ENCODE data around the gene CSNK1D.

Gene CSNK1D

DNA sequence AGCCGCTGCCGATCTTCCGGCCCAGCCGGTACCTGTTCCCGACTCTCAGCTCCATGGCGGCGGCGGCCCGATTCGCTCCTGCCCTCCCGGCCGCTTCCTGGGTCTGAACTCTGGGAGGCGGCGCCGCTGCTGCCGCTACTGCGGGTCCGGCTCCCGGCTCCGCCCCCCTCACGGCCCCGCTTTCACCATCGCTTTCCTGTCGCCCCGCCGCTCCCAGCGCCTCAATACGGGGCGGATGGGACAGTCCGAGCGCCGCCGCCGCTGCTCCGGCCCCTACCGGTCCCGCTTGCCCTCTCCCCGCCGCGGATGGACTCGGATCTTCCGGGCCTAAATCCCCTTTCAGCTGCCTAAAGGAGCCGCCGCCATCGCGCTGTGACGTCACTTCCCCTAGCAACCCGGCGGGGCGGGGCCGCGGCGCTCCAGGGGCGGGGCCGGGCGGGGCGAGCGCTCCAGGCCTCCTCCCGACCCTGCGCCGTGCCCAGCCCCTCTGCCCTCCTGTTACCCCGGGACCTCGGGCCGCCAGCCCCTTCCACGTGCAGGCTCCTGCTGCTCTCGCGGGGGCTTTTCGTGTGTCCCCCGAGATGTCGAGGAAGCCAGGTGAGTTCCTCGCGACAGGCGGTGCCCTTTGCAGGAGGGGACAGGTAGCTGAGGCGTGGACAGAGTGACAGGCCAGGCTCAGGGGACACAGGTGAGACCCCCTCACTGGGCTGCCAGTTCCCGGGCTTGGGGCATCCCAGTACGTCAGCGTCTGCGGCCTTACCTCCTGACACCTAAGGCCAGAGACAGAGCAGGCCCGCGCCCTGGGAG, at the start of gene CSNK1D:
TSS of gene CSNK1D (minus strand) at position 374 of the 807 bp plus-strand sequence. CDS start at position 55, 319 bp downstream.
- peak; percentile 88 for DNase-seq (ENCODE audit: low spot score)

DNA sequence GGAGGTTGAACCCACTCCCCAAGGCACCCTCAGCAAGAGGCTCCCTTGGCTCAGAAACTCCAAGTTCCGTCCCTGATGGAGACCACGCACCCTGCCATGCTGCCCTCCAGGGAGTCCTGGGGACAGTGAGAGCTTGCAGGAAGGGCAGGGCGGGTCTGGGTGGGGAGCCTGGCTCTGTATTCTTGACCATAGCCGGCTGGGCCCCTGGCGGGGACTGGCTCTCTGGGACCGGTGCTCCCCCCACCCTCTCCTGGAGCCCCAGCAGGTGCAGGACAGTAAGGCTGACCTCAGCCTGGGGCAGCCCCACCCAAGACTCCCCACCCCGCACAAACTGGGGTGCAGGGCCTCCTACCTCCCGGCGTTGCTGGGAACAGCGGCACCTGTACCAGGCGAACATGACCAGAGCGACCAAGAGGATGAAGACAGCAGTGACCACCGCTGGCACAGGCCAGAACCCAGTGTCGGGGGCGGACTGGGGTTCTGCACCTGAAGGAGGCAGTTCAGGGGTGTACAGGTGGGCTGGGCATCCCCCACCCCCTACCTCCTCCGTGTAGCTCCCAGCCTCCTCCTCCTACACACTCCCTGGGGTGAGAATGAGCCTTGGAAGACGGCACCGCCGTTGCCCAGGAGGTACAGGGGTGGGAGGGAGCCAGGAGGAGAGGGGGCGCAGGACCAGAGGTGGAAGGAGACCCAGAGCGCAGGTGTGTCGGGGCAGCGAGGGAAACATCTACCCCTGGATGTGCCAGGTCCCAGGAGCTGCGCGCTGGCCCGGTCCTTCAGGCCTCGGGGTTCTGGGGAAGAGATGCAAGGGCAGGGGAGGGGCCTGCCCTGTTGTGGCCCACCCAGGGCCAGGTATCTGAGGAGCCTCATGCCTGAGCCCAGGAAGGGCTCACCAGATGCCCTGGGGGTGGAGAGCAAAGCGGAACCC, 49.3 kb upstream of the CSNK1D start:
- no peak for DNase-seq (ENCODE audit: low spot score)

DNA sequence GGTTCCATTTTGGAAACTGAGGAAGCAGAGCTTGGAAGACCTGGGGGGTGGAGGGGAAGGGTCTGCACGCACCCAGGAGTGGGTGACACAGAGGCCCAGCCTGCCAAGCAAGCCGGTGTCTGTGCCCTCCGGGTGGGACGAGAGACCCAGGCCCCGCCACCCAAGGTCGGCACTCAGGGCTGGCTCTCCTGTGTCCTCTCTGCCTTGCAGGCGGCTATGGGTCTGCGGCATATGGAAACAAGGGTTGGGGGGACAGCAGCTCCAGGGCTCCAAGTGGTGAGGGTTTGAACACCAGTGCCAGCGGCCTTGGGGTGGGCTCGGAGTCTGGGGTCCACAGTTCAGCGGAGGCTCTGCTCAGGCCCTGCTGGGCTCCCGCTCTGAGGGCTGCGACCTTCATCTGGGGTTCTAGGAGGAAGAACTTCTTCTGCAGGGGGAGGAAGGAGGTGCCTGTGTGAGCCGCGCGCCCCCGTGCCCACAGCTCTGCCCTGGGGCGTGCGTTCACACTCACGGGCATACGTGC, 48.5 kb upstream of the CSNK1D start:
- no peak for DNase-seq (ENCODE audit: low spot score)

DNA sequence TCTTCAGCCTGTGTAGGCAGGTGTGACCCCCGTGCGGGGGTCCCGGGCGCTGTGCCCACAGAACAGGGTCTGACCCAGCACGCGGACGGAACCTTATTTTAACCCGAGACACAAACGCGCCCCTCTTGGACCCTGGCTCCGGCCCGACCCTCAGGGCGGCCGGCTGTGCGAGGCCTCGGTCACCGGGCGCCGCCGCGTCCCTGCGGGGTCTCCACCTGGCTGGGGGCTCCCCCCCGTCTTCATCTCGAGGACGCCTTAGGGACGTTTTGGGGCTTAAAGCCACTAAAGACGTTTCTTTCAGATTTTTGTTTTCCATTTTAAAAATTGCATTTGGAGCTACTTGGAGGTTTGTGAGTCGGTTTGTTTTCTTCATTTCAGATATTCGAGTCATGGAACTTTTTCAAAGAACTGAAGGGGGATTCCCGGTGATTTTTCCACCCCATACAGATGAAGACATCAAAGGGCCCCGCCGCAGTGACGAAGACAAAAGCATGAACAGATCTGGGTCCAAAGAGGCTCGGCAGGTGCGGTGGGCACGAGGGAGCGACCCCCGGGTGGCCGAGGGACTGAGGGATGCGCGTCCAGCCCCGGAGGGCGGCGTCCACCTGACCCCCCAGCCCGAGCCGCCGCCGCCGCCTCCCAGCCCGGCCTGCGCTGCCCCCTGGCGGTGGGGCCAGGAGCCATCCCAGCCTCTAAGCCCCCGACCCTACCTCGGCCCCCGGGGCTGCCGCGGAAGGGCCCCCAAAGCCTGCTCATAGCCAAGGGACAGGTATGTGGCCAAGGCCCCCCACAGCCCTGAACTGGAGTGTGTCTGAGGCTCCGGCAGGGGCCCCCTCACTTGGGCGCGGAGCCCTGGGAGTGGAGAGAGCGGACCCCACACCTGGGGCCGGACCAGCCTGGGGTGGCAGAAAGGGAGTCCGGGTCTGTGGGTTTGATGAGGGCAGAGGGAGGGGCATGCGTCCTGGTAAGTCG, 47.7 kb upstream of the CSNK1D start:
- peak; percentile 49 for DNase-seq (ENCODE audit: low spot score)

DNA sequence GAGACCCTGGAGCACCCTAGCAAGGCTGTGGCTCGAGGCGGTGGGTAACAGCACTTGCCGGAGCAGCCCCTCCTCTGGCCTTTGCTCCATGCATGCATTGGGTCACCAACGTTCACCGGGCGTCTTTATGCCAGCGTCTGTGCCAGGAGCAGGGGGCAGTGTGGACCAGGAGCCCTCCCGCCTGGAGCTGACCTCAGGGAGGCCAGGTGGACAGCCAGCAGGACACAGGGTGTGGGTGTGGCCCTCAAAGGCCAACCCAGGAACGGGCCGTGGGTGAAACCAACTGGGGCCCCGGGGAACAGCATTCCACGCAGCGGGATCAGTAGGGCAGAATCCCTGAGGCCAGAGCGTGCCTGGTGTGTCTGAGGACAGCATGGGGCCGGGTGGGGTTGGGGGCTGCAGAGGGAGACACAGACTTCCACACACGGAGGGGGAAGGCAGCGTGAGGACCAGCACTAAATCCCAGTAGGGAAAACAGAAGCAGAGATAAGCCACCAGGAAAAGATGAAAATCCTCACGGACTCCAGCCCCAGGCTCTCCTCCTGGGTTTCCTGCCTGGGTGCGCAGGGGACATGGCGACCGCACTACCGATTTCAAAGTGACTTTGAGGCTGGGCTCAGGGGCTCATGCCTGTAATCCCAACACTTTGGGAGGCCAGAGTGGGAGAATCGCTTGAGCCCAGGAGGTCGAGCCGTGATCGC, 46.8 kb upstream of the CSNK1D start:
- DNase-seq (ENCODE audit: low spot score), result no peak

DNA sequence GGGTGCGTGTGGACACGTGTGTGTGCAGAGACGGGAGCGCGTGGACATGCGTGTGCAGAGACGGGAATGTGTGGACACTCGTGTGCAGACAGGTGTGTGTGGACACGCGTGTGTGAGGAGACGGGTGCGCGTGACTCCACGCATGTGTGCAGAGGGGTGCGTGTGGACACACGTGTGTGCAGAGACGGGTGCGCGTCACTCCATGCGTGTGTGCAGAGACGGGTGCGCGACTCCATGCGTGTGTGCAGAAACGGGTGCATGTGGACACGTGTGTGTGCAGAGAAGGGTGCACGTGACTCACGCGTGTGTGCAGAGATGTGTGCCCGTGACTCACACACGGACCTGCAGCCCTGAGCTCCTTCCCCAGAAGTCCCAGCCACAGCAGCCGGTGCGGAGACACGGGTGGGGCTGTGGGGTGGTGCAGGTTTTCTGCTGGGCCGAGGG, 46.1 kb upstream of the CSNK1D start:
- DNase-seq (ENCODE audit: low spot score), result no peak

DNA sequence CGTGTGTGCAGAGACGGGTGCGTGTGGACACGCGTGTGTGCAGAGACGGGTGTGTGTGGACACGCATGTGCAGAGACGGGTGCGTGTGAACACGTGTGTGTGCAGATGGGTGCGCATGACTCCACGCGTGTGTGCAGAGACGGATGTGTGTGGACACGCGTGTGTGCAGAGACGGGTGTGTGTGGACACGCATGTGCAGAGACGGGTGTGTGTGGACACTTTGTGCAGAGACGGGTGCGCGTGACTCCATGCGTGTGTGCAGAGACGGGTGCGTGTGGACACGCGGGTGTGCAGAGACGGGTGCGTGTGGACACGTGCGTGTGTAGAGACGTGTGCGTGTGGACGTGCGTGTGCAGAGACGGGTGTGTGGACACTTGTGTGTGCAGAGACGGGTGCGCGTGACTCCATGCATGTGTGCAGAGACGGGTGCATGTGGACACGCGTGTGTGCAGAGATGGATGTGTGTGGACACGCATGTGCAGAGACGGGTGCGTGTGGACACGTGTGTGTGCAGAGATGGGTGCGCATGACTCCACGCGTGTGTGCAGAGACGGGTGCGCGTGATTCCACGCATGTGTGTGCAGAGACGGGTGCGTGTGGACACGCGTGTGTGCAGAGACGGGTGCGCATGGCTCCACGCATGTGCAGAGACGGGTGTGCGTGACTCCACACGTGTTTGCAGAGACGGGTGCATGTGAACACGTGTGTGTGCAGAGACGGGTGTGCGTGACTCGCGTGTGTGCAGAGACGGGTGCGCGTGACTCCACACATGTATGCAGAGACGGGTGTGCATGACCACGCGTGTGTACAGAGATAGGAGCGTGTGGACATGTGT, 45.5 kb upstream of the CSNK1D start:
- DNase-seq (ENCODE audit: low spot score), result no peak

DNA sequence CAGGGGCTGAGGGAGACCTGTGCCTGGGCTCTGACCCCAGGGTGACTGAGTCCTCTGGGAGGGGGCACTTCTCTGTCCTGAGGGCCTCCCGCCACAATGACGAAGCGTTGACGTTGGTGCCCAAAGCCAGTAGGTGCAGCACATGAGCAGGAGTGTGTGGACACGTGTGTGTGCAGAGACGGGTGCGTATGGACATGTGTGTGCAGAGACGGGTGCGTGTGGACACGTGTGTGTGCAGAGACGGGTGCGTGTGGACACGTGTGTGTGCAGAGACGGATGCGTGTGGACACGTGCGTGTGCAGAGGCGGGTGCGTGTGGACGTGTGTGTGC, 44.6 kb upstream of the CSNK1D start:
- DNase-seq (ENCODE audit: low spot score), result no peak

DNA sequence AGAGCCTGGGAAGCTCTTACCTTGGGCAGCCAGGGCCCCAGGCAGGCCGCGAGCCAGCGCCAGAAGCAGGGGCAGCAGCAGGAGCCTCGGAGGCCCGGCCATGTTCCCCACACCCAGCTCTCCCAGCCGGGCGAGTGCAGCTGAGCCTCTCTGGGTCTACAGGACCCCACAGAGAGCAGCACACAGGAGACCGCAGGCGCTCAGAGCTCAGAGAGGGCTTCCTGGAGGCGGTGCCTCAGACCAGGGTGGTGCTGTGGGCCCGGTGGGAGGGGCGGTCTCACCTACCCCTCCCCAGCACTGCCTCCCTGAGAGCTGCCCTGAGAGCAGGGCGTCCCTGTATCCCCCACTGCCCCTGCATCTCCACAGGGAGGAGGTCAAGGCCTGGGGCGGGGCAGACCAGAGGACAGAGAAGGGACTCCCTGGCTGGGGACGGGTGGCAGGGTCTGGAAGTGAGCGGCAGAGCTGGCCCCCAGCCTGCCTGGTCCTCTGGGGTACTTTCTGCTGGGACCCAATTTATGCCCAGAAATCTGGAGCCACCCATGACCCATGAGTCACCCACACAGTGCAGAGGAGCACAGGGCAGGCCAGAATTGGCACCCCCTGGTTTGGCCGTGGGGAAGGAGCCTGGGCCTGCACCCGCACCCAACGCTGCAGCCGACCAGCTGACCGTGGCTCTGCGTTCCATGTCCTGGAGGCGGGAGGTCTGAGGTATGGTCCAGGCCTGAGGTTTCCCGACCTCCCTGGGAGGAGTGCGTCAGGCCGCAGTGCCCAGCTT, 44.1 kb upstream of the CSNK1D start, which contains the start of gene CD7:
TSS of gene CD7 (minus strand) at position 215 of the 775 bp plus-strand sequence. CDS start at position 102, 113 bp downstream.
- DNase-seq (ENCODE audit: low spot score), result peak; percentile 75

DNA sequence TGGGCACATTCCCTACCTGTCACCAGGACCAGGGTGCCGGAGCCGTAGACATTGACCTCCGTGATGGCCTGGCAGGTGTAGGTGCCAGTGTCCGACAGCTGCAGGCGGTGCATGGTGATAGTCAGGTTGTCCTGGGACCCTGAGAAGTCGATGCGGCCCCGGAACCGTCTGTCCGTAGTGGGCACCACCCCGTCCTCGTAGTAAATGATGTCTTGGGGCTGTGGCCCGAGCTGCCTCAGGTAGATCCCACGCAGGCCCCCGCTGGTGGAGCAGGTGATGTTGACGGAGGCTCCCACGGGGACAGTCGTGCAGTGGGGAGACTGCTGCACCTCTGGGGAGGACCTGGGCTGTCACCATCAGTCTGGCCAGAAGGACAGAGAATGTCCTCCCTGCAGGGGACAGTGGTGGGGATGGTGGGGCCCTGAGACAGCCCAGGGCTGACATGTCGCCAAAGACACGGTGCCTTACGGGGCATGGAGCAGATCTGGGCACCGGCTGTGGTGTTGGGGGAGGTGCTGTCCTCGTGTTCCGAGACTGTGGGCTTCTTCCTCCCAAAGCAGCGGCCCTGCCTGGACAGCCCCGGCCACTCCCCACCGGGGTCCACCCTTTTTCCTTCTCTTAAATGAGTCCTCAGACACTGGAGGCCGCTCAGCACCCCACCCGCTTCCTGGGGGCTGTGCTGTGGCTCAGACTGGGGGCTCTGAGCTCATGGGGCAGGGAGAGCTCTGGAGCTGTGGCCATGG, 43.3 kb upstream of the CSNK1D start:
- DNase-seq (ENCODE audit: low spot score), result no peak

DNA sequence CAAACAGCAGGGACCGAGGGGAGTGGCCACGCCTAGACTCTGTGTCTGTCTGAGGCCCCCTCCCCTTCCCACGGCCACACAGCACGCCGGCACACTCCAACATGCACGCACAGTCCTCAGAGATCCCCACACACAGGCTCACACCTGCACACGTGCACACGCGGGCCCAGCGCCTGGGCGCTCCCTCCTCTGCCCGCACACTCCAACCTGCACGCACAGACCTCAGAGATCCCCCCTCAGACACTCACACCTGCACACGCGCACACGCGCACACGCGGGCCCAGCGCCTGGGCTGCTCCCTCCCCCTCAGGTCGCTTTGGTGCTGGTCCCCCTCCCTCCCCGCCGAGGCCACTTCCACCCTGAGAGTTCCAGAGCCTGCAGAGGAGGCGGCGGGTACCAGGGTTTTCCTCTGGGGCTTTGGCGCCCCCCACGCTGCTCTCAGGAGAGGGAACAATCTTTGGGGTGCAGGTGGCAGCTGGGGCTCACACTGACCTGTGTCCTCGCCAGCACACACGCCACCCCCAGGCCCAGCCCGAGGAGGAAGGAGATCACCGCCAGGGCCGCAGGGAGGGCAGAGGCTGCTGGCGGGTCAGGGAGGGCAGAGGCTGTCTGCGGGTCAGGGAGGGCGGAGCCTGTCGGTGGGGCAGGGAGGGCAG, 42.3 kb upstream of the CSNK1D start:
- DNase-seq (ENCODE audit: low spot score), result peak; percentile 71

DNA sequence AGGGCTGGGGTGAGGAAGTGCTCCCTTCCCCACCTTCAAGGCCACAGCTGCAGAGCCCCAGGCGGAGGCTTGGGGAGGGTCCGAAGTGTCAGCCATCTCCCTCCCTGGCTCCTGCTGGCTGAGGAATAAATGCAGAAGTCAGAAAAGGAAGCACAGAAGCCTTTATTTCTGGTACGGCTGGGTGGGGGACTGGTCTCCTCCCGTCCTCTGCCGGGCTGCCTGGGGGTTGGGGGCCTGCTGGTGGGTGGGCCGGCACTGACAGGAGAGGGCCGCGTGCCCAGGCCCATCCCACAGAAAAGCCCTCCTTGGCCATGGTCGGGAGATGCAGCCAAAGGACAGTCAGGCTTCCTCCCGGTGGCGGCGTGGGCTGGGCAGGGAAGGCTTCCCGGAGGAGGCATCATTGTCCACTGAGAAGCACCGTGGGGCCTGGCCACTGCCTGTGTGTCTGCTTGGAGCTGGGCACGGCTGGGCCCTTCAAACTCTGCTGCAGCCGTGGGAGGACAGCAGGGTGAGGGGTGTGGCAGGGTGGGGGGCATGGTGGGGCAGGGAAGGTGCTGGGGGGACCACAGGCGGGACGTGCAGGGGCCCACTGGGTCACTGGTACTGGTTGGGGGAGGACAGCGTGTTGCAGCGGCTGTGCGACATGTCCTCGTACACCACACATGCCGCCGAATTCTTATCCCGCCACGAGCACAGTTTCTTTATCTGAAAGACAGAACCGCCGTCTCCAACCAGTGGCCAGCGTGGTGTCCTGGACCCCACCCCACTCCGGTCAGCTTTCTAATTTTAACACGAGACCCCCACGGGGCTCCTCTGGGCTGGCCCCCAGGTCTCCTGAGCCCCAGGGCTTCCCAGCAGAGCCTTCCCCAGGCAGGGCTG, 41.5 kb upstream of the CSNK1D start:
- DNase-seq (ENCODE audit: low spot score), result no peak

DNA sequence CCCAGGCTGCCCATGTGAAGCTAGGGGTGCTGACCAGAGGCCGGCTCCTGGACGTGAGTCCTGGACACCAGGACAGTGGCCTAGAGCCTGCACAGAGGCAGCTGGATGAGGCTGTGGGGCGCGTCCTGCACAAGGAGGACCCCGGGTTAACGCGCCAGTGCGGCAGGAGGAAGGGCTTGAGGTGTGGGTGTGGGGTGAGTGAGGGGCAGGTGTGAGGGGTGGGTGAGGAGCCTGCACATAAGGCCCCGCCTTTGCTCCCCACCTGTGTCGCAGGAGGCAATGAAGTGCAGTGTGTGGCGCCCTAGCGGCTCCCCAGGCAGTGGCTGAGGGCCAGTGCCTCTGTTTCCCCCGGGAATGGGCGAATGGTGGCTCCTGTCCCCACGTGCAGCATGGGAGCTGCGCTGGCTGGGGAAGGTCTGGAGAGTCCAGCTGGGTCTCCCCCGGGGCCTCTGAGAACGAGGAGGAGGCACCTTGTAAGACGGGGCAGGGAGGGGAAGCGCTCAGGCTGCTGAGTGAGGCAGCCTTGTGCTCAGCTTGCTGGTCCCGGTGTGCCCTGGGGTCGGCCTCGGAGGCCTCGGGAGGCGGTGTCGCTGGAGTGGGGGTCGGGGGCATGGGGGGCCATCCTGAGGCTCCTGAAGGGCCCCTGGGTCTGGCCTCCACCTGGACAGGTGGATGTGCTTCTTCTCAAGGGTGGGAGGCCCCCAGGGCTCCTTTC, 40.7 kb upstream of the CSNK1D start:
- no peak for DNase-seq (ENCODE audit: low spot score)

DNA sequence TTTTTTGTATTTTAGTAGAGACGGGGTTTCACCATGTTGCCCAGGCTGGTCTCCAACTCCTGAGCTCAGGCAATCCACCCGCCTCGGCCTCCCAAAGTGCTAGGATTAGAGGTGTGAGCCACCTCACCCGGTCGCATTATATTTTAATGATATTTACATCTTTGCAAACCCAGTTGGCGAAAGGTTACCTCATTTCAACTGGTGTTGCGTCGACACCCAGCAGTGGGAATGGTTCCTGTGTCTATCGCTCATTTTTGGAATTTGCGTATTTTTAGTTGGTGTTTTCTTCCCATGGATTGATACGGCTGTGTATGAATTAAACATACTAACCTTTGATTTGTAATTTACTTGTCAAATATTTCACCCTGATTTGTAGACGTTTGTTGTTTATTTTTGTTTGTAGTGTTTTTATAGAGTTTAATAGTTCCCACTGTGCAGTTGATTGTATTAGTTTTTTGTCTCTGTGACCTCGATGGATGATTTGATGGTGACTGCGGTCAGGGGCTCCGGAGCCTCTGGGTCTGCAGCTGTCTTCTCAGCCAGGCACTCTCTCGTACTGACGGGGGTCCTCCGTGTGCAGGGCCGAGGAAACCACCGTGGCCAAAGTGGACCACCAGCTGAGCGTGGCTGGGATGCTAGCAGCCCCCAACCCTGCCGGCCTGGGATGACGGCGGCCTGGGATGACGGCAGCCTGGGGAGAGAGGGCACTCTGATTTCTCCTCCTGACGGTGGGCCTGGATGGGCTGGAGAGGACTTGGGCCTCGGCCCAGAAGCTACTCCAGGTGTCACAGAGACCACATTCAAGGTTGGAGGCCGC, 39.9 kb upstream of the CSNK1D start:
- no peak for DNase-seq (ENCODE audit: low spot score)

DNA sequence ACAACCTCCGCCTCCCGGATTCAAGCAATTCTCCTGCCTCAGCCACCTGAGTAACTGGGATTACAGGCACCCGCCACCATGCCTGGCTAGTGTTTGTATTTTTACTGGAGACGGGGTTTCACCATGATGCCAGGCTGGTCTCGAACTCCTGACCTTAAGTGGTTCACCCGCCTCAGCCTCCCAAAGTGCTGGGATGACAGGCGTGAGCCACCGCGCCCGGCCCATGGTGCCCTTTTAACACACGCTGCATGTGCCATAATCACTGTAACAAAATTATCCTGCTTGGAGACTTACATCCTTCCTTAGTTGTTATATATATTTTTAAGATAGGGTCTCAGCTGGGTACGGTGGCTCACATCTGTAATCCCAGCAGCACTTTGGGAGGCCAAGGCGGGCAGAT, 38.5 kb upstream of the CSNK1D start:
- no peak for DNase-seq (ENCODE audit: low spot score)

Data from CD4-positive, alpha-beta T cell treated with Interleukin-6 at 100 ng/mL for 8 hours (primary cell).